Stimulated activated naive CD8-positive, alpha-beta T cell treated with anti-CD3 and anti-CD28 coated beads, Interleukin-15, Interleukin-2, amounts not matched to agents 100 U/mL and 50 U/mL, for 24 hours (primary cell): ENCODE measurements around the gene CFAP74.
"Not testable (repeated sequence)": the region's sequence is repeated elsewhere in the genome, so short reads cannot be mapped to it uniquely, and the experiment has no call there.

Source experiments
- ATAC-seq: fragments of 150-1000 bp; cut with Tn5 transposase; one replicate; pipeline ENCODE4 v1.10.0; 2021
- DNase-seq: peaks from one replicate; pipeline ENCODE4 v3.0.0; 2021

Gene CFAP74

DNA sequence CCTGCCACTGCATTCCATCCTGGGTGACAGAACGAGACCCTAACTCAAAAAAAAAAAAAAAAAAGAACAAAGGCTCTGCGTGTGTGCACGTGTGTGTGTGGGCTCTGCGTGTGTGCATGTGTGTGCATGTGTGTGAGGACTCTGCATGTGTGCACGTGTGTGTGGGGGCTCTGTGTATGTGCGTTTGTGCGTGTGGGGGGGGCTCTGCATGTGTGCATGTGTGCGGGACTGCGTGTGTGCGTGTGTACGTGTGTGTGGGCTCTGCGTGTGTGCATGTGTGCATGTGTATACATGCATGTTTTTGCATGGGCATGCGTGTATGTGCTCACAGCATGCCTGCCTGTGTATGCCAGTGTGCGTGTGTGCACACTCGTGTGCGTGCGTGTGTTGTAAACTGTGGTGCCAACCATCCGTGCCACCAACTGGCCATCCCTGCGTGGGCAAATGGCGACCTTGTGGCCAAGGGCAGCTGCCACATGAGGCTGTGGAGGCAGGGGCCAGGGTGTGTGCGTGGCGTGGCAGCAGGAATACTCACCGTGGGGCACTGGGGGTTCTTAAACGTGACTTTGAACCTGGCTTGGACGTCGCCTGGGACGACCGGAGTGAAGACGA, 57.7 kb downstream of the CFAP74 start:
- no peak for ATAC-seq
- DNase-seq = no peak

DNA sequence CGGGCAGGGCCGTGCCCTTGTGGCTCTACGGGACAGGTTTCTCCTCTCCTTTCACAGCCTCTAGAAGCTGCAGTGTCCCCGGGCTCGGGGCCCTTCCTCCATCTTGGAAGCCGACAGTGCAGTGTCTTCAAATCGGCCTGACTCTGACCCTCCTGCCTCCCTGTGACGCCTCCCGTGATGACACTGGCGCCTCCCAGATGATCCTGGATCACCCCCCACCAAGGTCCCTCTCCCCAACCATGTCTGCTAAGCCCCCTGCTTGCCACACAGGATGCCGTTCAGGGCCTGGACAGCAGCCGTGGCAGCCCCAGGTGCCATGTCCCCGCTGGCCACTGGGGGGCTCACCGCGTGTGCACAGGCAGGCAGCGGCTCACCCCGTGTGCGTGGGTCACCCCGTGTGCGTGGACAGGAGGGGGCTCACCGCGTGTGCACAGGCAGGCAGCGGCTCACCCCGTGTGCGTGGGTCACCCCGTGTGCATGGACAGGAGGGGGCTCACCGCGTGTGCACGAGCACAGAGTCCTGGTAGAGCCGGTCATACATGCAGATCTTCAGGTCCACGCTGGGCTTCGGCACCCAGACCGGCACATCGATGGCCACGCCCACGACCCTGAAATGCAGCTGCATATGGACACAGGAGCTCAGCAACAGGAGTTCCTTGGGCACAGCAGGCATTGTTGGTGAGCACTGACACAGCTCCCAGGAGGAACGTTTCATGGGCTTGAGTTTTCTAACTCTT, 59.6 kb downstream of the CFAP74 start:
- ATAC-seq (peak; percentile 81), DNase-seq (peak; percentile 75)

GRCh38 chr1:1942753-1943656, 60.6 kb downstream of the CFAP74 start:
- ATAC-seq = no peak
- DNase-seq = no peak

DNA sequence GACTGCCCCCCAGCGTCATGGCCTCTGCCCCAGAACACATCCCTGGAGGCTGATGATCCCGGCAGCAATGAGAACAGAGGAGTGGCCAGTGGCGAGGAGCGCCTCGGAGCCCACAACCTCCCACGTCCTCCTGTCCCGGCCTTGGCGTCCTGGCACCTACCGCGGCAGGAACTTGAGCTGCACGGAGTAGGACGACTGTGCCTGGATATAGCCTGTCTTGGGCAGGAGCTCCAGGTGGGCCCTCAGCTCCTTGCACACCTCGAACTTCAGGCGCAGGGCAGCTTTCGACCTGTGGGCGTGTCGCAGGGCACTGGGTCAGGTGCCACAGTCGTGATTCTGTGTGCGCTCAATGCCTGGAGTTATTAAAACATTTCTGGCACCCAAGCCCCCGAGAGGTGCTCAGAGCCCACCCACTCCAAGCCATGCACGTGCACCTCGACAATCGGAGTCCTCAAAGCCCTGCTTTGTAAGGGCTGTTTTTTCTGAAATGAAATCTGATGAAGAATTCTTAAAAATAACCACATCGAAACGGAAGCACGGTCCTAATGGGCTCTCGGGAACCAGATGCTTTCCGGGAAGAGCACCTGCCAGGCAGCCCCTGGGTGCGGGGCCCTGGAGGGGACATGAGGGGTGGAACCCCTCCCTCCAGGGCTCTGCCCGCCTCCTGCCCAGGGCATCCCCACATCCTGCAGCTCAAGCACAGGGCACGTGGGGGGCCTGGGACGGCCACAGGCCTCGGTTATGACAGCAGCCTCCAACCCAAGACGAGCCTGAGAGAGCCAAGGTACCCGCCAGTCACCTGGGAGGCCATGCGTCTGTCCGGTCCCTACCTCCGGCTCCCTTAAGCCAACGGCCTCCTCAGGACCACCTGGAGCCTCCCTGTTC, 61.5 kb downstream of the CFAP74 start:
- ATAC-seq (no peak), DNase-seq (no peak)

GRCh38 chr1:1941211-1941841, 62.3 kb downstream of the CFAP74 start:
- DNase-seq (no peak), ATAC-seq (no peak)

DNA sequence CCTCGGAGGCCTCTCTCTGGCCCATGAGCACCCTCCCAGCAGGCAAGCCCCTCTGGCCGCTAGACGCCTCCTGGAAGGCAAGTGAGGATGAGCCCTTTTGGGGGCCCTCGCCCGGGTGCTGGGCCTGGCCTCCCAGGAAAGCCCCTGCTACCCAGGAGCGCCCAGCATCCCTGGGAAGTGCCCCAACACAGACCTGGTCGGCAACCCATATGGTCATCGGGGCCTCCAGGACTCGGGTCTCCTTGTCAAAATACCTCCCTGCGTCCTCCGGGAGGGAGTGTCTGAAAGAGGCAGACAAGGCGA, 63.5 kb downstream of the CFAP74 start:
- DNase-seq = no peak
- ATAC-seq = no peak

GRCh38 chr1:1939296-1940122, 64.1 kb downstream of the CFAP74 start:
- ATAC-seq (no peak), DNase-seq (no peak)

GRCh38 chr1:1938613-1939295, 64.8 kb downstream of the CFAP74 start:
- ATAC-seq = no peak

GRCh38 chr1:1938276-1938573, 65.4 kb downstream of the CFAP74 start:
- DNase-seq = no peak
- no peak for ATAC-seq

More at GRCh38 chr1:1938613-1939295, 64.8 kb downstream of the CFAP74 start:
- DNase-seq = no peak

GRCh38 chr1:1937549-1938275, 65.9 kb downstream of the CFAP74 start:
- ATAC-seq (peak; percentile 14), DNase-seq (no peak)

DNA sequence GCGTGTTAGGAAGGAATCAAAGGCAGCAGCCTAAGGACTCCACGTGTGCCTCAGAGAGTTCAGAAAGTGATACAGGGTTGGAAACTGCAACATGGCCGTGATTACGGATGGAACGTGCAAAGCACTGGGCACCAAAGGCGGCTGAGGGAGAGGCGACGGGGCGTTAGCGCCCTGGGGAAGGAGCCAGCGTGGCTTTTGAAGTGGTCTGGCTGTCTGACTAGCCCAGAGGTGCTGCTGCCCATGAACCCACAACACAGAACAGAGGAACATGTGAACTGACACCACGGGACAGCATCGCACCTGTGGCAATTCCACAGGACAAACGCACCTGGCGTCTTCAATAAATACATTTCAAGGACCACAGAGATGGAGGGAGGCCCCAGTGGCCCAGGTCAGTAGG, 66.5 kb downstream of the CFAP74 start:
- no peak for ATAC-seq
- no peak for DNase-seq

GRCh38 chr1:1934848-1935247, 68.7 kb downstream of the CFAP74 start:
- not testable (repeated sequence) for ATAC-seq, DNase-seq

GRCh38 chr1:1929639-1930545, 73.7 kb downstream of the CFAP74 start:
- no peak for ATAC-seq

DNA sequence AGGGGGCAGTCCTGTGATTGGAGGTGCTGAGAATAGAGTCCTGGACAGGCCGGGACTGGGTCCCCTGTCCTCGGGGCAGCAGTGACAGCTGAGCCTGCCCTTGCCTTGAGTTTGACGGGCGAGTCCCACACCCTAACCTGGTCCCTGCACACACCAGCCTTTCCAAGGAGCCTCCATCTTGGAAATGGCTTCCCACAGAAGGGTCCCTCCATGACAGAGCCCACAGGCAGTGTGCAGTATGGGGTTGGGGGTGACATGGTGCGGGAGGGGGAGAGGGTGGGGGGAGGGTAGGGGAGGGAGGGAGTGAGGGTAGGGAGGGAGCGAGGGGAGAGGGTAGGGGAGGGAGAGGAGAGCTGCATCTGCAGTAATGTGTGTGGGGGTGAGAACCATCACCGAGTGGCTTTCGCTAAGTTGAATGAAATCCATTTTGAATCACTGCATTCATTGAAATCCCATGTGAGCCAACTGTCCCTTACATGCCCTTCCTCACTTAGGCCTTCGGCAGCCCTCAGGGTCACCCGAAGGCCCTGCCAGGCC, 74.4 kb downstream of the CFAP74 start:
- no peak for DNase-seq
- no peak for ATAC-seq

More at GRCh38 chr1:1929639-1930545, 73.7 kb downstream of the CFAP74 start:
- no peak for DNase-seq

- ATAC-seq = no peak
- no peak for DNase-seq
Observed at GRCh38 chr1:1928231-1929101, 75.1 kb downstream of the CFAP74 start.

DNA sequence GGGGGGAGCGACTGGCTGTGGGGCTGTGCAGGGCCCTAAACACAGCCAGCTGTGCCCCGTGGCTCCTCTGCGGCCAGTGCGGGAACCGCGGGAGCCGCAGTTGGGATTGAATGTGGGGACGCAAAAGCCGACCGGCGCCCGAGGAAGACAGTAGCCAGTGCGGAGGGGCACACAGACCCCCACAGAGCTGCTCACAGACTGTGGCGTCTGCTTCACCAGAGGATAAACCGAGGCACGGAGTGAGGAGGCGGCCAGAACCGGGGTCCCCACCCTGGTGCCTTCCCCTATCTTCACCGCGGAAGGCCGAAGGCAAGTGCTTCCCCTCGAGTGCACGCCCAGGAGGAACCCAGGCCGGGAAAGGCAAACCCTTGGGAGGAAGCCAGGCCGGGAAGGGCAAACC, 75.8 kb downstream of the CFAP74 start:
- no peak for DNase-seq
- ATAC-seq = no peak
